Endothelial cell of umbilical vein (primary cell): Measurements from ENCODE around the gene GABRQ. TPM values are rescaled to one million over a fixed set of nuclear protein-coding genes. Genes with fewer than 3 reads are reported as not detected.

Experiments
- BruUV-seq: library from RNA; stranded (reverse); fragments of 400-500 nt; replicated peaks from 2 replicates; lab custom pipeline; 2021; lab: Mats Ljungman, UMichigan
- CTCF ChIA-PET: fragments of 300-600, 350-600 bp; sonication (Branson Sonifier 250); formaldehyde crosslinking; loops from one replicate; lab custom pipeline; 2021; ENCODE audit warnings: antibody characterized with exemption, inconsistent platforms; lab: Charles Lee
- POLR2A ChIA-PET: fragments of 300-600, 350-600 bp; sonication (Branson Sonifier 250); formaldehyde crosslinking; loops from one replicate; lab custom pipeline; 2021; ENCODE audit warnings: antibody characterized with exemption, inconsistent platforms; lab: Charles Lee
- DNase-seq: peaks from one replicate; pipeline ENCODE4 v3.0.0-alpha.2; 2011; ENCODE audit warnings: low read depth, low spot score
- FAIRE-seq: peaks from 2 replicates; lab custom pipeline; 2011; peaks lifted over from hg19 to GRCh38; lab: Jason Lieb, UNC
- H2AFZ ChIP-seq: 2 replicates; pipeline ENCODE4 v1.6.0; 2012; ENCODE audit warnings: low read depth, low read length, control low read depth, inconsistent platforms
- H3K27ac ChIP-seq: 2 replicates; pipeline ENCODE4 v1.5.1; 2011; ENCODE audit warnings: low read depth, mild to moderate bottlenecking, control low read depth, low read length, moderate library complexity; ENCODE audit not compliant: insufficient read depth
- H3K27me3 ChIP-seq, 2 experiments: 2 replicates each; pipeline versions ENCODE4 v1.6.0 to v1.6.1; 2011; ENCODE audit warnings: low read length in 2 of 2, mixed read lengths in 1 of 2; ENCODE audit not compliant: control insufficient read depth in 2 of 2, insufficient read depth in 2 of 2
- H3K36me3 ChIP-seq, 2 experiments: 2 replicates in 1 of 2; 3 replicates in 1 of 2; pipeline ENCODE4 v1.5.1; 2011; ENCODE audit warnings: low read length in 2 of 2, mild to moderate bottlenecking in 1 of 2, moderate library complexity in 1 of 2; ENCODE audit not compliant: control insufficient read depth in 2 of 2, insufficient read depth in 2 of 2; ENCODE audit errors: extremely low read depth in 1 of 2
- H3K4me1 ChIP-seq: 3 replicates; pipeline ENCODE4 v1.5.1; 2011; ENCODE audit warnings: mild to moderate bottlenecking, low read length; ENCODE audit not compliant: control insufficient read depth, insufficient read depth; ENCODE audit errors: extremely low read depth
- H3K4me2 ChIP-seq: 2 replicates; pipeline ENCODE4 v1.6.1; 2011; ENCODE audit warnings: low read length, control low read depth, mixed read lengths; ENCODE audit not compliant: insufficient read depth
- H3K4me3 ChIP-seq, 3 experiments: fragments of 200-600 bp in 1 of 3; sonication (generic), shearing (Covaris generic) in 1 of 3; replicated peaks in 1 of 3; 2 replicates each; pipeline ENCODE4 v1.5.1; 2011 to 2016; ENCODE audit warnings: control low read depth in 3 of 3, low read length in 3 of 3, mild to moderate bottlenecking in 2 of 3, inconsistent platforms in 1 of 3, low read depth in 1 of 3, moderate library complexity in 1 of 3; ENCODE audit not compliant: insufficient read depth in 1 of 3
- H3K79me2 ChIP-seq: 2 replicates; pipeline ENCODE4 v1.6.0; 2012; ENCODE audit warnings: low read length, inconsistent platforms; ENCODE audit not compliant: control insufficient read depth, insufficient read depth
- H3K9ac ChIP-seq: replicated peaks from 2 replicates; pipeline ENCODE3; 2011; ENCODE audit warnings: low read length, control low read depth; ENCODE audit not compliant: insufficient read depth; ENCODE audit errors: extremely low read depth
- H3K9me1 ChIP-seq: replicated peaks from 3 replicates; pipeline ENCODE4 v1.6.0; 2011; ENCODE audit warnings: mild to moderate bottlenecking, low read length; ENCODE audit not compliant: control insufficient read depth, insufficient read depth; ENCODE audit errors: extremely low read depth
- H3K9me3 ChIP-seq: replicated peaks from 2 replicates; pipeline ENCODE4 v1.5.1; 2012; ENCODE audit warnings: low read length, inconsistent platforms; ENCODE audit not compliant: control insufficient read depth, insufficient read depth
- H4K20me1 ChIP-seq: replicated peaks from 2 replicates; pipeline ENCODE3; 2011; ENCODE audit warnings: mild to moderate bottlenecking, low read length; ENCODE audit not compliant: control insufficient read depth, insufficient read depth; ENCODE audit errors: extremely low read depth
- CTCF ChIP-seq, 2 donors: IDR thresholded peaks; 1 replicate in 1 of 2; 2 replicates in 1 of 2; pipeline ENCODE4 v1.5.1; 2011; ENCODE audit warnings: low read length in 2 of 2, mild to moderate bottlenecking in 2 of 2, moderate library complexity in 2 of 2, control low read depth in 1 of 2, inconsistent platforms in 1 of 2, low read depth in 1 of 2; ENCODE audit not compliant: insufficient read depth in 1 of 2; ENCODE audit errors: extremely low read depth in 1 of 2
- EZH2 ChIP-seq: IDR thresholded peaks from 2 replicates; pipeline ENCODE4 v1.6.1; 2012; ENCODE audit warnings: borderline replicate concordance, low read depth, mild to moderate bottlenecking, moderate library complexity, low read length, inconsistent platforms; ENCODE audit not compliant: severe bottlenecking
- FOS ChIP-seq: IDR thresholded peaks from 2 replicates; pipeline ENCODE4 v1.6.1; 2011; ENCODE audit warnings: mild to moderate bottlenecking, low read length, moderate library complexity, borderline replicate concordance; ENCODE audit not compliant: insufficient read depth
- GATA2 ChIP-seq: IDR thresholded peaks from 2 replicates; pipeline ENCODE4 v1.7.0; 2011; ENCODE audit warnings: low read depth, mild to moderate bottlenecking, moderate library complexity, mixed read lengths, low read length; ENCODE audit not compliant: insufficient read length, insufficient read depth
- JUN ChIP-seq: IDR thresholded peaks from 2 replicates; pipeline ENCODE4 v1.6.1; 2011; ENCODE audit warnings: borderline replicate concordance, low read depth; ENCODE audit not compliant: insufficient read length, insufficient read depth
- MAX ChIP-seq: IDR thresholded peaks from 2 replicates; pipeline ENCODE4 v1.6.1; 2011; ENCODE audit not compliant: insufficient read depth, insufficient read length
- MYC ChIP-seq: IDR thresholded peaks from one replicate; pipeline ENCODE4 v1.6.1; 2011; ENCODE audit warnings: mild to moderate bottlenecking, low read depth, low read length
- POLR2A ChIP-seq: IDR thresholded peaks from 2 replicates; pipeline ENCODE4 v1.6.1; 2012; ENCODE audit warnings: low read depth, mild to moderate bottlenecking, control low read depth, low read length
- POLR2AphosphoS5 ChIP-seq: IDR thresholded peaks from 2 replicates; pipeline ENCODE4 v1.6.1; 2012; ENCODE audit warnings: low read depth, mild to moderate bottlenecking, control low read depth, low read length, moderate library complexity; ENCODE audit not compliant: insufficient read depth
- dilution Hi-C: fragments of 300-500 bp; cut with MboI; formaldehyde crosslinking; loops from one replicate; pipeline ENCODE4 v1.15.0; 2019; ENCODE audit warnings: low sequenced_read_pairs; ENCODE audit not compliant: extremely low pct_ligation_motif_present
- intact Hi-C: fragments of 100-400 bp; cut with micrococcal nuclease; formaldehyde crosslinking; loops from one replicate; pipeline ENCODE4 v1.10.0; 2022
- polyA plus RNA-seq, 4 experiments: library from polyadenylated mRNA; depleted of rRNA in 3 of 4; stranded (reverse) in 3 of 4; unstranded in 1 of 4; fragments of >200 nt; gene quantifications; 2 replicates each; pipeline versions ENCODE4 v1.2.1 to v1.2.3, GENCODE V29; 2011 to 2012; ENCODE audit warnings: missing spikeins in 1 of 4
- total RNA-seq: library from RNA; stranded (reverse); gene quantifications from 2 replicates; pipeline ENCODE4 v1.2.3, GENCODE V29; 2021

The GABRQ gene
- total and polyA plus RNA-seq, 2 donors (not counting 3 experiments of a cell fraction or from before 2014, with no cell fraction given), result 0.01 TPM; not detected in 1

GRCh38 chrX:152601848-152602616, 35.7 kb upstream of the GABRQ start:
- intact Hi-C loops, result no loop called here
- H3K27me3 ChIP-seq, result no peaks in the 10 kb centered on the region
- H3K79me2 ChIP-seq, result no peaks in the 10 kb centered on the region
- H3K4me3 ChIP-seq, result no peak overlapping the region
- BruUV-seq, result no TSS peak
- POLR2A ChIA-PET, result no interaction called here
- no peak for FAIRE-seq
- H3K9ac ChIP-seq, result no peak overlapping the region
- H3K9me3 ChIP-seq, result no peaks in the 10 kb centered on the region
- CTCF ChIA-PET, result no interaction called here
- no peaks in the 10 kb centered on the region for H3K4me1 ChIP-seq
- H3K9me1 ChIP-seq, result no peaks in the 10 kb centered on the region
- no peak overlapping the region for H3K4me2 ChIP-seq
- no peak for DNase-seq
- dilution Hi-C loops, result no loop called here
- no peaks in the 10 kb centered on the region for H3K36me3 ChIP-seq
- TF ChIP-seq MYC, result no peak
- no peak for TF ChIP-seq GATA2
- no peak for TF ChIP-seq MAX
- TF ChIP-seq EZH2, result no peak
- TF ChIP-seq FOS, result no peak
- no peak for TF ChIP-seq POLR2AphosphoS5
- no peak for TF ChIP-seq POLR2A
- no peak for TF ChIP-seq CTCF (IDR thresholded peaks at IDR 0.05; ENCODE audit: extremely low read depth in 1 of 2, insufficient read depth in 1 of 2, low read depth in 1 of 2, low read length in 2 of 2)
- TF ChIP-seq JUN, result no peak
- no peaks in the 10 kb centered on the region for H4K20me1 ChIP-seq
- H2AFZ ChIP-seq, result no peak overlapping the region
- H3K27ac ChIP-seq, result no peak overlapping the region
